Smooth muscle cell (in vitro differentiated cells): ENCODE measurements around the gene TBC1D5. TPM values are rescaled to one million over a fixed set of nuclear protein-coding genes. Genes with fewer than 3 reads are reported as not detected.

ENCODE experiments used
- DNase-seq: peaks from one replicate; lab custom pipeline; 2025; ENCODE audit not compliant: unreplicated experiment; lab: John Stamatoyannopoulos, UW
- H2AFZ ChIP-seq: fragments of 200-600 bp; sonication (generic); 2 replicates; pipeline ENCODE4 v1.6.0; 2016; ENCODE audit warnings: antibody characterized with exemption, low read depth, mild to moderate bottlenecking
- H3F3A ChIP-seq: fragments of 200-600 bp; sonication (generic); 2 replicates; pipeline ENCODE4 v1.6.0; 2017; ENCODE audit warnings: antibody characterized with exemption, low read depth
- H3K27ac ChIP-seq: fragments of 200-600 bp; sonication (generic); 2 replicates; pipeline ENCODE4 v1.5.1; 2016; ENCODE audit warnings: low read depth, mild to moderate bottlenecking
- H3K27me3 ChIP-seq: fragments of 200-600 bp; sonication (generic); 2 replicates; pipeline ENCODE4 v1.6.1; 2016; ENCODE audit warnings: low read depth, mild to moderate bottlenecking
- H3K36me3 ChIP-seq: fragments of 200-600 bp; sonication (generic); 2 replicates; pipeline ENCODE4 v1.5.1; 2016; ENCODE audit warnings: low read depth
- H3K4me1 ChIP-seq: fragments of 200-600 bp; sonication (generic); 2 replicates; pipeline ENCODE4 v1.5.1; 2016; ENCODE audit warnings: low read depth
- H3K4me2 ChIP-seq: fragments of 200-600 bp; sonication (generic); 2 replicates; pipeline ENCODE4 v1.6.0; 2016; ENCODE audit warnings: mild to moderate bottlenecking
- H3K4me3 ChIP-seq: fragments of 200-600 bp; sonication (generic); 2 replicates; pipeline ENCODE4 v1.5.1; 2016; ENCODE audit warnings: mild to moderate bottlenecking
- H3K79me2 ChIP-seq: fragments of 200-600 bp; sonication (generic); 2 replicates; pipeline ENCODE4 v1.6.0; 2016; ENCODE audit warnings: low read depth, mild to moderate bottlenecking
- H3K9ac ChIP-seq: fragments of 200-600 bp; sonication (generic); 2 replicates; pipeline ENCODE4 v1.6.0; 2016; ENCODE audit warnings: low read depth
- H3K9me3 ChIP-seq: fragments of 200-600 bp; sonication (generic); replicated peaks from 2 replicates; pipeline ENCODE4 v1.5.1; 2016; ENCODE audit warnings: low read depth
- H4K20me1 ChIP-seq: fragments of 200-600 bp; sonication (generic); 2 replicates; pipeline ENCODE4 v1.6.0; 2016; ENCODE audit warnings: low read depth
- CTCF ChIP-seq: fragments of 200-600 bp; sonication (generic); IDR thresholded peaks from 2 replicates; pipeline ENCODE4 v1.5.1; 2017; ENCODE audit warnings: borderline replicate concordance, mild to moderate bottlenecking, antibody characterized with exemption; ENCODE audit not compliant: insufficient read depth, poor library complexity, severe bottlenecking
- WGBS: methylation state at CpG from one replicate; pipeline ENCODE4 v1.1.7; 2016; ENCODE audit warnings: low lambda C conversion rate; 5-methylcytosine and 5-hydroxymethylcytosine counted together
- polyA plus RNA-seq: library from polyadenylated mRNA; unstranded; fragments of >200 nt; fragmentation: Nextera tagmentation; extraction: Ambion mirVana; gene quantifications from 2 replicates; pipeline ENCODE4 v1.2.1, GENCODE V29; 2016
- total RNA-seq: library from RNA; depleted of rRNA; stranded (reverse); fragments of >200 nt; gene quantifications from 2 replicates; pipeline ENCODE4 v1.2.3, GENCODE V29; 2014

The TBC1D5 gene
- total and polyA plus RNA-seq, 2 experiments from 2014 or later: 14.6 to 35.3 TPM

- H4K20me1 ChIP-seq: no peaks in the 10 kb centered on the region
- H3K4me2 ChIP-seq: no peak overlapping the region
- H3K36me3 ChIP-seq: no peaks in the 10 kb centered on the region
- no peaks in the 10 kb centered on the region for H3K4me1 ChIP-seq
- 100% methylated on average over 1 of the region's 1 CpG for WGBS
- no peak overlapping the region for H3K9ac ChIP-seq
- no peaks in the 10 kb centered on the region for H3K79me2 ChIP-seq
- no peak overlapping the region for H3K4me3 ChIP-seq
- no peaks in the 10 kb centered on the region for H3K9me3 ChIP-seq
- H3K27ac ChIP-seq: no peak overlapping the region
- DNase-seq: no peak
- H3K27me3 ChIP-seq: no peaks in the 10 kb centered on the region
- H3F3A ChIP-seq: no peaks in the 10 kb centered on the region
- no peak overlapping the region for H2AFZ ChIP-seq
- TF ChIP-seq CTCF: no peak
Observed at GRCh38 chr3:17469954-17470353, 272.5 kb downstream of the TBC1D5 start.

GRCh38 chr3:17469520-17469919 is 272.9 kb downstream of the TBC1D5 start:
- Histone ChIP-seq H3K4me1 (no peaks in the 10 kb centered on the region), H3K27ac (no peak overlapping the region), H3K79me2 (no peaks in the 10 kb centered on the region), H3K4me3 (no peak overlapping the region), H3K27me3 (no peaks in the 10 kb centered on the region), H3K36me3 (no peaks in the 10 kb centered on the region), H3K4me2 (no peak overlapping the region), H3K9ac (no peak overlapping the region), H3F3A (no peaks in the 10 kb centered on the region), H3K9me3 (no peaks in the 10 kb centered on the region), H2AFZ (no peak overlapping the region), H4K20me1 (no peaks in the 10 kb centered on the region)
- no peak for DNase-seq
- TF ChIP-seq CTCF: no peak
- WGBS: 98% methylated on average over 3 of the region's 3 CpGs

DNA sequence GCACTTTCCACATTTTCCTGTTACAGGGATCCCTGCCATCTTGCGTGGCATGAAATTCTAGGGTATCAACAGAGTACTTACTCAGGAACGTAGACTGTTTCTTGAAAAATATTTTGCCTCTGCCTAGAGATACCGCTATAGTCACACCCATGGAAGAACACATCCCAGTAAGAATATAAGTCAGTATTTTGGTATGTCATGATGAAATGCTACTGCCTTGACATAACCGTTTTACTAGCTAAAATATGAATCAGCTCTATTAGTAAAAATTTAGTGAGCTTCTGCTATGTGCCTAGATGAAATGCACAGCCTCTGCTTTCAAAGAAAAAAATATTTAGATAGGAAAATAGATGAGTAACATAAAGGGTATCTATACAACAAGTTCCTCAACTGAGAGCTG is 276.4 kb downstream of the TBC1D5 start:
- no peak for DNase-seq
- WGBS: 88% methylated on average over 4 of the region's 4 CpGs
- no peaks in the 10 kb centered on the region for H3F3A ChIP-seq
- H2AFZ ChIP-seq: no peak overlapping the region
- no peak overlapping the region for H3K4me3 ChIP-seq
- no peaks in the 10 kb centered on the region for H3K4me1 ChIP-seq
- TF ChIP-seq CTCF: no peak
- no peak overlapping the region for H3K27ac ChIP-seq
- H3K27me3 ChIP-seq: no peaks in the 10 kb centered on the region
- no peak overlapping the region for H3K4me2 ChIP-seq
- no peaks in the 10 kb centered on the region for H3K36me3 ChIP-seq
- H3K9ac ChIP-seq: no peak overlapping the region
- no peaks in the 10 kb centered on the region for H4K20me1 ChIP-seq
- no peaks in the 10 kb centered on the region for H3K9me3 ChIP-seq
- no peaks in the 10 kb centered on the region for H3K79me2 ChIP-seq

DNA sequence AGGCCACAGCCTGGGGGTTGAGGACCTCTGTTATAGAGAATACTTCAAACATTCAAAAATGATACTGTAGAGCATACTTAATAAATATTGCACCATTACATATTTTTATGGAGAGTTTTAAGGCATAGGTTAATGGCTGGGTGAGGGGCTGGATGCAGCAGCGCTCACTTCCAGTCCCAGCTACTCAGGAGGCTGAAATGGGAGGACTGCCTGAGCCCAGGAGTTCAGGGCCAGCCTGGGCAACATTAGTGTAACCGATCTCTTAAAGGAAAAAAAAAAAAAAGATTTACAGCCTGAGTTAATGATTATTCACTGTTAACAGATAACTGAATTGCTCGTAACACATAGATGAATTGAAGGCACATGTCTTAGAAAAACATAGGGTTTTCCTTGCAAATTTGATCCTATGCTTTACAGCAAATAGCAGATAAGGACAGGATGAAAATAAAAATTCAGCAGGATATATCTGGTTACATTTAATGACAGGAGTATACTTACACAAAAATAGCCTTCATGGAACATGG is 282.9 kb downstream of the TBC1D5 start:
- H3F3A ChIP-seq: no peaks in the 10 kb centered on the region

More for the DNA sequence above, 282.9 kb downstream of the TBC1D5 start:
- Histone ChIP-seq H3K9ac (no peak overlapping the region), H3K4me1 (no peaks in the 10 kb centered on the region), H4K20me1 (no peaks in the 10 kb centered on the region), H3K4me3 (no peak overlapping the region), H3K36me3 (no peaks in the 10 kb centered on the region), H3K27ac (no peak overlapping the region), H3K79me2 (no peaks in the 10 kb centered on the region), H2AFZ (no peak overlapping the region), H3K9me3 (no peaks in the 10 kb centered on the region), H3K4me2 (no peak overlapping the region), H3K27me3 (no peaks in the 10 kb centered on the region)
- TF ChIP-seq CTCF: no peak
- 65% methylated on average over 3 of the region's 3 CpGs for WGBS
- DNase-seq: no peak
